ENCODE measurements around the gene PCA3.

DNA sequence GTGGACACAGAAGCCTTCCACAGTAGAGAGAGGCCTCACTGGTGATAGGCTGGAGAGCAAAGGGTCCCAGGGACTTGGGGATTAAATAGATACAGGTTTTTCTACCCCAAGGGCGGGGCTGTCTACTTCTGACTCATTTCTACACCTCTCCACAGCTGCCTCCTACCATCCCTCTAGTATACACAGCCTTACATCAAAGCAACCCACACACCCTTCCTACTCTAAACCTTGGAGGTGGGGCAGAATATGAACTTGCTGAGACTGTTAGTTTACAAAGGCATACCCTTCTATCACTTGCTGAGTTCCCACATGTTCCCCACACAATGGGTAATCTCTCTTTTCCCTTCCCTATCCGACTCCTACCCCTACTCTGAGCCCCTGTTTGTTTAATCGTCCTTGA lies 19.9 kb upstream of the PCA3 start:
- TF ChIP-seq CTCF (conservative IDR thresholded peaks at IDR 0.05; ENCODE audit: low read depth, low read length) = no peak
- TF ChIP-seq EZH2 (IDR thresholded peaks at IDR 0.05; ENCODE audit: borderline replicate concordance, low read depth, low read length, poor library complexity, severe bottlenecking) = no peak

Data from A673 (cell line).